ENCODE data around the gene RAB40B. TPM values are rescaled to one million over a fixed set of nuclear protein-coding genes. Genes with fewer than 3 reads are reported as not detected.

The RAB40B gene
- total and polyA plus RNA-seq, 2 of the 13 experiments (the other 11 are each of a cell fraction or from before 2014, with no cell fraction given), result 6.2 to 6.5 TPM

- peak; percentile 86 for TF ChIP-seq KDM2A (CRISPR knock-in tag; IDR thresholded peaks at IDR 0.05; ENCODE audit: borderline replicate concordance, low read depth)
- TF ChIP-seq PHF20 (CRISPR knock-in tag; IDR thresholded peaks at IDR 0.05), result peak; percentile 59; the same call in 1 of the 2 replicates
- peak; percentile 84; the same call in 1 of the 2 replicates for TF ChIP-seq ZNF263 (CRISPR knock-in tag; IDR thresholded peaks at IDR 0.05)
- 0 out of 2 replicates have a peak, but pooled peaks have one; percentile 16 for TF ChIP-seq PRDM15 (CRISPR knock-in tag; IDR thresholded peaks at IDR 0.05)
- TF ChIP-seq FOXO1 (CRISPR knock-in tag; IDR thresholded peaks at IDR 0.05), result no peak
- 0 out of 2 replicates have a peak, but pooled peaks have one; percentile 30 for TF ChIP-seq ARHGAP35 (CRISPR knock-in tag; IDR thresholded peaks at IDR 0.05; ENCODE audit: borderline replicate concordance)
- TF ChIP-seq ZNF296 (CRISPR knock-in tag; conservative IDR thresholded peaks at IDR 0.05), result no peak
- TF ChIP-seq TFDP2 (CRISPR knock-in tag; IDR thresholded peaks at IDR 0.05), result 0 out of 2 replicates have a peak, but pooled peaks have one; percentile 35
- TF ChIP-seq SP4 (CRISPR knock-in tag; IDR thresholded peaks at IDR 0.05), result 0 out of 2 replicates have a peak, but pooled peaks have one; percentile 29
- 0 out of 2 replicates have a peak, but pooled peaks have one; percentile 54 for TF ChIP-seq ZNF335 (CRISPR knock-in tag; IDR thresholded peaks at IDR 0.05)
- TF ChIP-seq DRAP1 (CRISPR knock-in tag; IDR thresholded peaks at IDR 0.05), result peak; percentile 23; the same call in 1 of the 2 replicates
- peak; percentile 22; the same call in 1 of the 2 replicates for TF ChIP-seq HES4 (CRISPR knock-in tag; IDR thresholded peaks at IDR 0.05; ENCODE audit: borderline replicate concordance)
- TF ChIP-seq GMEB1 (CRISPR knock-in tag; IDR thresholded peaks at IDR 0.05; ENCODE audit: borderline replicate concordance), result peak; percentile 75; the same call in 1 of the 2 replicates
- peak; percentile 58; the same call in 1 of the 2 replicates for TF ChIP-seq ZBTB26 (CRISPR knock-in tag; IDR thresholded peaks at IDR 0.05; ENCODE audit: borderline replicate concordance)
- no peak for TF ChIP-seq RNF219 (CRISPR knock-in tag; IDR thresholded peaks at IDR 0.05)
- 0 out of 2 replicates have a peak, but pooled peaks have one; percentile 43 for TF ChIP-seq MEF2D (CRISPR knock-in tag; IDR thresholded peaks at IDR 0.05)
These were observed 29.8 kb downstream of the RAB40B start (continued) for GRCh38 chr17:82668631-82669099.
